K562 (cell line): ENCODE results near the gene IL15RA. TPM values are rescaled to one million over a fixed set of nuclear protein-coding genes. Genes with fewer than 3 reads are reported as not detected.

Experiments used
- BCOR ChIP-seq: fragments of 450-650 bp; IDR thresholded peaks from 2 replicates; pipeline ENCODE4 v1.6.1; 2016
- FOXP4 ChIP-seq: sonication (generic); formaldehyde crosslinking; IDR thresholded peaks from 2 replicates; pipeline ENCODE4 v1.8.0; 2022; ENCODE audit warnings: mild to moderate bottlenecking, missing genetic modification reagents, borderline replicate concordance
- JUN ChIP-seq, 2 experiments: sonication (generic) in 1 of 2; formaldehyde crosslinking in 1 of 2; IDR thresholded peaks; 2 replicates each; pipeline versions ENCODE4 v1.6.1 to v1.8.0; 2012 to 2022; ENCODE audit warnings: borderline replicate concordance in 2 of 2, mild to moderate bottlenecking in 2 of 2, improper control_type of control experiment in 1 of 2, low read depth in 1 of 2, low read length in 1 of 2, missing genetic modification reagents in 1 of 2
- JUND ChIP-seq, 2 experiments: IDR thresholded peaks; 2 replicates in 1 of 2; 3 replicates in 1 of 2; pipeline ENCODE4 v1.6.1; 2011; ENCODE audit warnings: borderline replicate concordance in 2 of 2, low read depth in 2 of 2, low read length in 2 of 2, improper control_type of control experiment in 1 of 2, missing biosample characterization in 1 of 2, missing genetic modification characterization in 1 of 2, missing genetic modification reagents in 1 of 2
- NCOA4 ChIP-seq: fragments of 450-650 bp; IDR thresholded peaks from 2 replicates; pipeline ENCODE4 v1.6.1; 2018; ENCODE audit warnings: mild to moderate bottlenecking; ENCODE audit not compliant: partially characterized antibody
- NFIX ChIP-seq: fragments of 250-450 bp; sonication (Bioruptor Pico); IDR thresholded peaks from 2 replicates; pipeline ENCODE4 v1.4.0; 2020; ENCODE audit warnings: low read depth, mild to moderate bottlenecking, moderate library complexity
- PCBP2 ChIP-seq: fragments of 200-400 bp; formaldehyde crosslinking; IDR thresholded peaks from 2 replicates; pipeline ENCODE4 v1.6.1; 2018; ENCODE audit warnings: low read length, low read depth, mild to moderate bottlenecking, moderate library complexity; ENCODE audit not compliant: poor library complexity, severe bottlenecking
- POLR2AphosphoS5 ChIP-seq: IDR thresholded peaks from 2 replicates; pipeline ENCODE4 v1.6.1; 2011; ENCODE audit warnings: mild to moderate bottlenecking, low read depth, low read length, moderate library complexity; ENCODE audit not compliant: control insufficient read depth, insufficient read depth
- PTBP1 ChIP-seq: fragments of 200-400 bp; formaldehyde crosslinking; IDR thresholded peaks from 2 replicates; pipeline ENCODE4 v1.6.1; 2017; ENCODE audit warnings: low read depth, low read length
- RBM22 ChIP-seq: fragments of 200-400 bp; formaldehyde crosslinking; IDR thresholded peaks from 2 replicates; pipeline ENCODE4 v1.6.1; 2018; ENCODE audit warnings: low read length, low read depth; ENCODE audit not compliant: poor library complexity, severe bottlenecking
- SIX5 ChIP-seq, 2 experiments: IDR thresholded peaks; 2 replicates each; pipeline ENCODE4 v1.6.1; 2011; ENCODE audit warnings: low read length in 2 of 2, borderline replicate concordance in 1 of 2, low read depth in 1 of 2, mild to moderate bottlenecking in 1 of 2, moderate library complexity in 1 of 2; ENCODE audit not compliant: insufficient read depth in 1 of 2
- SMARCA4 ChIP-seq: fragments of 450-650 bp; IDR thresholded peaks from 2 replicates; pipeline ENCODE4 v1.6.1; 2016
- SRSF1 ChIP-seq: fragments of 200-400 bp; formaldehyde crosslinking; IDR thresholded peaks from 2 replicates; pipeline ENCODE4 v1.6.1; 2017; ENCODE audit warnings: mild to moderate bottlenecking, low read depth, low read length, moderate library complexity
- U2AF2 ChIP-seq: fragments of 200-400 bp; formaldehyde crosslinking; optimal IDR thresholded peaks from 2 replicates; pipeline ENCODE3; 2017; ENCODE audit warnings: low read depth, mild to moderate bottlenecking, low read length
- ZFP30 ChIP-seq: fragments of 250-450 bp; sonication (Bioruptor Pico); IDR thresholded peaks from 2 replicates; pipeline ENCODE4 v1.8.0; 2022; ENCODE audit warnings: moderate library complexity, mild to moderate bottlenecking, inconsistent platforms, borderline replicate concordance
- ZFPM2 ChIP-seq: fragments of 250-450 bp; sonication (Bioruptor Pico); IDR thresholded peaks from 2 replicates; pipeline ENCODE4 v1.5.1; 2022; ENCODE audit warnings: mild to moderate bottlenecking
- ZKSCAN8 ChIP-seq: fragments of 200-800 bp; sonication (Bioruptor generic); IDR thresholded peaks from 2 replicates; pipeline ENCODE4 v1.6.1; 2016; ENCODE audit warnings: missing genetic modification characterization, missing compliant biosample characterization
- ZNF707 ChIP-seq: fragments of 250-450 bp; sonication (Bioruptor Pico); conservative IDR thresholded peaks from 2 replicates; pipeline ENCODE4 v1.8.0; 2022; ENCODE audit warnings: inconsistent platforms, mild to moderate bottlenecking, moderate library complexity
- polyA plus RNA-seq, 8 experiments: library from polyadenylated mRNA; depleted of rRNA in 4 of 8; stranded (reverse) in 5 of 8; unstranded in 3 of 8; fragments of >200 nt; fragmentation: Nextera tagmentation in 2 of 8; fragmentation: Illumina TruSeq in 1 of 8; extraction: Ambion mirVana in 2 of 8; extraction: Trizol in 1 of 8; gene quantifications; 2 replicates each; pipeline versions ENCODE4 v1.2.1 to v1.2.3, GENCODE V29; 2011 to 2014; ENCODE audit warnings: inconsistent platforms in 1 of 8, missing spikeins in 1 of 8
- total RNA-seq, 7 experiments: library from RNA; depleted of rRNA in 6 of 7; stranded (reverse); fragments of >200 nt in 6 of 7; fragmentation: Illumina TruSeq in 2 of 7; extraction: Trizol in 2 of 7; gene quantifications; 2 replicates each; pipeline versions ENCODE4 v1.2.1 to v1.2.3, GENCODE V29; 2011 to 2021; ENCODE audit warnings: low replicate concordance in 1 of 7
- TF ChIP-seq, protein P1 (sequence below): sonication (generic); formaldehyde crosslinking; IDR thresholded peaks from 2 replicates; pipeline ENCODE4 v1.8.0; 2023; ENCODE audit warnings: mild to moderate bottlenecking, missing genetic modification reagents
- TF ChIP-seq, protein P2 (sequence below): fragments of 150-350 bp; conservative IDR thresholded peaks from 2 replicates; pipeline ENCODE4 v1.6.1; 2014; ENCODE audit warnings: low read length

Gene IL15RA
- total and polyA plus RNA-seq, 9 of the 15 experiments (the other 6 are each of a cell fraction or from before 2014, with no cell fraction given), result 1.2 to 11.7 (median 8.0) TPM

DNA sequence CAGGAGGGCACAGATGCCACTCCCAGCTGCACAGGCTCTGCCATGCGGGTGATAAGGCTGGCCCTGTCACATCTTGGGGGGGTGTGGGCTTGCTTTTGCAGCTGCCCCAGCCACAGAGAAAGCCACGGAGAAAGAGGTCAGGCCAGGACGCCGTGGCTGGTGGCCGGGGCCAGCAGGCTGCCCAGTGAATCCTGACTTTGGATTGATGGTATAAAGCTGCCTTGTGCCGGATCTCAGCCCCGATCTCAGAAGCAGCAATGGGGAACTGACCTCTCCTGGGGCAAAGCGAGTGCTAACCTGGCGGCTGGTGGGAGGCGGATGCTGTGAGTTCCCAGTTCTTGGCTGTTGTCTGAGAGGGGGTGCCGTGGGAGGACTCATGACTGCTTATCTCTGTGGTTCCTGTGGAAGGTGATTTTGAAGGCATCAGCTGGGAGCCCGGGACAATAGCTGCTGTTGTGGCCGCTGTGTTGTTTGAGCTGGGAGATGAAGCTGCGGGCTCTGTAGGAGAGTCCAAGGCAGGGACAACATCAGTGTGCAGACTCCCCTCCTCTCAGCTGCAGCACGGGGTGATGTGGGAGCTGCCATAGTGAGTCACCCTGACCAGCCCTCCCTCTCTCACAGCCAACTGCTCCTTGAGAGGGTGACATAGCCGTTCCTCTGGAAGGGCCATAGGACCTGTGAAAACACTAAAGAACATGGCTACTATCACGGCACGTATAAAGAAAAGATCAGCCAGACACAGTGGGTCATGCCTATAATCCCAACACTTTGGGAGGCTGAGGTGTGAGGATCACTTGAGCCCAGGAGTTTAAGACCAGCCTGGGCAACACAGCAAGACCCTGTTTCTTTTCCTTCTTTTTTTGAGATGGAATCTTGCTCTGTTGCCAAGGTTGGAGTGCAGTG lies 17.0 kb downstream of the IL15RA start (continued):
- no peak for TF ChIP-seq SIX5 (IDR thresholded peaks at IDR 0.05; ENCODE audit: borderline replicate concordance in 1 of 2, insufficient read depth in 1 of 2, low read depth in 1 of 2, low read length in 2 of 2)
- peak; percentile 73 for TF ChIP-seq JUN (IDR thresholded peaks at IDR 0.05; ENCODE audit: borderline replicate concordance, low read depth, low read length)
- no peak for TF ChIP-seq JUN (CRISPR knock-in tag; IDR thresholded peaks at IDR 0.05; ENCODE audit: borderline replicate concordance)
- TF ChIP-seq BCOR, result 0 out of 2 replicates have a peak, but pooled peaks have one; percentile 40
- no peak for TF ChIP-seq PCBP2
- TF ChIP-seq RBM22, result no peak
- TF ChIP-seq, protein P1, sequence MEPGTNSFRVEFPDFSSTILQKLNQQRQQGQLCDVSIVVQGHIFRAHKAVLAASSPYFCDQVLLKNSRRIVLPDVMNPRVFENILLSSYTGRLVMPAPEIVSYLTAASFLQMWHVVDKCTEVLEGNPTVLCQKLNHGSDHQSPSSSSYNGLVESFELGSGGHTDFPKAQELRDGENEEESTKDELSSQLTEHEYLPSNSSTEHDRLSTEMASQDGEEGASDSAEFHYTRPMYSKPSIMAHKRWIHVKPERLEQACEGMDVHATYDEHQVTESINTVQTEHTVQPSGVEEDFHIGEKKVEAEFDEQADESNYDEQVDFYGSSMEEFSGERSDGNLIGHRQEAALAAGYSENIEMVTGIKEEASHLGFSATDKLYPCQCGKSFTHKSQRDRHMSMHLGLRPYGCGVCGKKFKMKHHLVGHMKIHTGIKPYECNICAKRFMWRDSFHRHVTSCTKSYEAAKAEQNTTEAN, result no peak
- no peak for TF ChIP-seq NFIX (CRISPR knock-in tag)
- no peak for TF ChIP-seq ZFPM2 (CRISPR knock-in tag)
- TF ChIP-seq ZFP30 (CRISPR knock-in tag), result no peak
- TF ChIP-seq ZKSCAN8 (CRISPR knock-in tag), result no peak
- no peak for TF ChIP-seq SRSF1
- no peak for TF ChIP-seq PTBP1
- TF ChIP-seq, protein P2, sequence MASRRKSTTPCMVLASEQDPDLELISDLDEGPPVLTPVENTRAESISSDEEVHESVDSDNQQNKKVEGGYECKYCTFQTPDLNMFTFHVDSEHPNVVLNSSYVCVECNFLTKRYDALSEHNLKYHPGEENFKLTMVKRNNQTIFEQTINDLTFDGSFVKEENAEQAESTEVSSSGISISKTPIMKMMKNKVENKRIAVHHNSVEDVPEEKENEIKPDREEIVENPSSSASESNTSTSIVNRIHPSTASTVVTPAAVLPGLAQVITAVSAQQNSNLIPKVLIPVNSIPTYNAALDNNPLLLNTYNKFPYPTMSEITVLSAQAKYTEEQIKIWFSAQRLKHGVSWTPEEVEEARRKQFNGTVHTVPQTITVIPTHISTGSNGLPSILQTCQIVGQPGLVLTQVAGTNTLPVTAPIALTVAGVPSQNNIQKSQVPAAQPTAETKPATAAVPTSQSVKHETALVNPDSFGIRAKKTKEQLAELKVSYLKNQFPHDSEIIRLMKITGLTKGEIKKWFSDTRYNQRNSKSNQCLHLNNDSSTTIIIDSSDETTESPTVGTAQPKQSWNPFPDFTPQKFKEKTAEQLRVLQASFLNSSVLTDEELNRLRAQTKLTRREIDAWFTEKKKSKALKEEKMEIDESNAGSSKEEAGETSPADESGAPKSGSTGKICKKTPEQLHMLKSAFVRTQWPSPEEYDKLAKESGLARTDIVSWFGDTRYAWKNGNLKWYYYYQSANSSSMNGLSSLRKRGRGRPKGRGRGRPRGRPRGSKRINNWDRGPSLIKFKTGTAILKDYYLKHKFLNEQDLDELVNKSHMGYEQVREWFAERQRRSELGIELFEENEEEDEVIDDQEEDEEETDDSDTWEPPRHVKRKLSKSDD, result no peak
- TF ChIP-seq NCOA4, result no peak
- no peak for TF ChIP-seq POLR2AphosphoS5
- TF ChIP-seq SMARCA4, result peak; percentile 44; the same call in 1 of the 2 replicates
- peak; percentile 86 for TF ChIP-seq JUND (IDR thresholded peaks at IDR 0.05; ENCODE audit: borderline replicate concordance, low read depth, low read length)
- TF ChIP-seq JUND (tag; IDR thresholded peaks at IDR 0.05; ENCODE audit: borderline replicate concordance, low read depth, low read length), result peak; percentile 62; the same call in 1 of the 3 replicates
- no peak for TF ChIP-seq ZNF707 (CRISPR knock-in tag)
- TF ChIP-seq FOXP4 (CRISPR knock-in tag), result no peak
- no peak for TF ChIP-seq U2AF2
